Measurements from ENCODE around the gene CHI3L1.
A peak's percentile ranks its signal among the peaks of the same experiment; 100 is the strongest.

Gene CHI3L1

DNA sequence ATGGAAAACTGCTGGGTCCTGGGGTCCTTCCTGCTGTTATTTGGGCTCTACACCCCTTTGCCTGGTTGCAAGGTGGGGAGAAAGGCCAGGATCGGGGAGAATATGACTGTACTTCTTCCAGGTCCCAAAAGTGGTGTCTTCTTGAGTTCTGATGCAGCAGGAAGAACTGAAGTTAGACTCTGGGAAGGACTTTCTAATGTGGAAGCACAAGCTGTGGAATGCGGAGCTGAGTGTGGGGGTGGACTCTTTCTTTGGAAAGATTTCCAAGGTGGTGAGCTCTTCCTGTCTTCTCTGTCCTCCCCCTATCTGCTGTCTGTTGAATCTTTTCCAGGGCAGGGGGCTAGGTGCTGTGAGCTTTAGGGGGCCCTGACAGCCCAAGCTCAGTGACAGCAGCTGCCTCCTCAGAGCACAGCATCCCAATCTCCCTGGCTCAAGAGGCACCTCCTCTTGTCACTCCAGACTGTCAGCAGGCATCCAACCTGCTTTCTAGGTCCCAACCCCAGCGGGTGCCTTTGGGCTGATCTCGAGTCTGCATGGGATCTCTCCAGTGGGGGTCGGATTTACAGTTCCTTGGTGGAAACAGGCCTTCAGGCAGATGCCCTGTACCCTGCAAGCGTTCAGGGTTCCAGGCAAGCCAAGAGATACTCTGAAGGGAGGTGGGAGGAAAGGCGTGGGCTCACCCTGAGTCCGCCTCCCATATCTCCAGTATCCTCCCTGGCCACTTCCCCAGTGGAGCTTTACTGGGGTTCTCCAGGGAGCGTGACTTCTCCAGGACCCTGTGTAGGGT lies 35.8 kb downstream of the CHI3L1 start:
- peaks cover 47% of the 10 kb centered on the region for H3K27me3 ChIP-seq (ENCODE audit: low read depth, low read length)
- no peaks in the 10 kb centered on the region for H3K9me3 ChIP-seq (ENCODE audit: insufficient read depth, low read length)
- H3K4me2 ChIP-seq (ENCODE audit: low read length) = no peak overlapping the region
- H3K4me3 ChIP-seq (ENCODE audit: low read length) = no peak overlapping the region
- H4K20me1 ChIP-seq (ENCODE audit: insufficient read depth, low read length) = no peaks in the 10 kb centered on the region
- no peak overlapping the region for H3K9ac ChIP-seq (ENCODE audit: low read length)
- no peak overlapping the region for H2AFZ ChIP-seq (ENCODE audit: low read depth, low read length)
- H3K27ac ChIP-seq (ENCODE audit: low read length) = no peak overlapping the region
- H3K36me3 ChIP-seq (replicated peaks; ENCODE audit: low read depth, low read length) = no peaks in the 10 kb centered on the region
- TF ChIP-seq EZH2phosphoT487 (IDR thresholded peaks at IDR 0.05; ENCODE audit: low read depth) = no peak
- no peaks in the 10 kb centered on the region for H3K4me1 ChIP-seq (ENCODE audit: low read length)
- no peaks in the 10 kb centered on the region for H3K79me2 ChIP-seq (ENCODE audit: low read length)

DNA sequence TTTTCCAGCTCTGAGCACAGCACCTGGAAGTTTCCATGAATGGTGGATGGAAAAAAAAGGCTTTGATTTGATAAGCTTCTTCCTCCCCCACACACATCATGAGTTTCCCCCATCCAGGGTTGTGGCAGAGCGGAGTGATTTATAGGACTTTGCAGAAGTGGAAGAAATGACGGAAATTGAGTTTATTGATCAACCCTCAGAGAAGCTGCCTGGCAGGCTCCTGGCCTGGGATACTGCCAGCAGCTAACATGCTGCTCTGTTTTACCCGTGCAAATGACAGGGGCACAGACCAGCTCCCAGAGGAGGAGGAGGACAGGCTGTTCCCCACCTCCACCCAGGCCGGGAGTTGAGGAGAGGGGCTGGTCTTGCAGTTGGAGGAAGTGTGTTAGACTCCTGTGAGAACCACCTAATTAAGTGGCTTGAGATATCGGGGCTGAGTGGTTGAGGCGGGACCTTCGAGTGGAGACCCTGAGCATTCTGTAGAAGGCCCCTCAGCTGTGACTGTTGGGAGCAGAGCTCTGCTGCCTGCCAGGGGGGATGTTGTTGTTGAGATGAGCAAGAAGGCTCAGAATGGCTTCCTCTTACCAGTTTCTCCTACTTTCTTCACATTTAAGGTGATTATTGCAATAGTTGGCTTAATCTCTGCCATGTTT lies 37.2 kb downstream of the CHI3L1 start:
- no peak overlapping the region for H3K9ac ChIP-seq (ENCODE audit: low read length)
- no peak overlapping the region for H3K4me3 ChIP-seq (ENCODE audit: low read length)
- no peak overlapping the region for H3K27ac ChIP-seq (ENCODE audit: low read length)
- H2AFZ ChIP-seq (ENCODE audit: low read depth, low read length) = no peak overlapping the region
- H3K36me3 ChIP-seq (replicated peaks; ENCODE audit: low read depth, low read length) = no peaks in the 10 kb centered on the region
- H3K27me3 ChIP-seq (ENCODE audit: low read depth, low read length) = peaks cover 41% of the 10 kb centered on the region
- H3K4me2 ChIP-seq (ENCODE audit: low read length) = no peak overlapping the region
- no peaks in the 10 kb centered on the region for H4K20me1 ChIP-seq (ENCODE audit: insufficient read depth, low read length)
- H3K4me1 ChIP-seq (ENCODE audit: low read length) = no peaks in the 10 kb centered on the region
- TF ChIP-seq EZH2phosphoT487 (IDR thresholded peaks at IDR 0.05; ENCODE audit: low read depth) = no peak
- TF ChIP-seq, protein P1, sequence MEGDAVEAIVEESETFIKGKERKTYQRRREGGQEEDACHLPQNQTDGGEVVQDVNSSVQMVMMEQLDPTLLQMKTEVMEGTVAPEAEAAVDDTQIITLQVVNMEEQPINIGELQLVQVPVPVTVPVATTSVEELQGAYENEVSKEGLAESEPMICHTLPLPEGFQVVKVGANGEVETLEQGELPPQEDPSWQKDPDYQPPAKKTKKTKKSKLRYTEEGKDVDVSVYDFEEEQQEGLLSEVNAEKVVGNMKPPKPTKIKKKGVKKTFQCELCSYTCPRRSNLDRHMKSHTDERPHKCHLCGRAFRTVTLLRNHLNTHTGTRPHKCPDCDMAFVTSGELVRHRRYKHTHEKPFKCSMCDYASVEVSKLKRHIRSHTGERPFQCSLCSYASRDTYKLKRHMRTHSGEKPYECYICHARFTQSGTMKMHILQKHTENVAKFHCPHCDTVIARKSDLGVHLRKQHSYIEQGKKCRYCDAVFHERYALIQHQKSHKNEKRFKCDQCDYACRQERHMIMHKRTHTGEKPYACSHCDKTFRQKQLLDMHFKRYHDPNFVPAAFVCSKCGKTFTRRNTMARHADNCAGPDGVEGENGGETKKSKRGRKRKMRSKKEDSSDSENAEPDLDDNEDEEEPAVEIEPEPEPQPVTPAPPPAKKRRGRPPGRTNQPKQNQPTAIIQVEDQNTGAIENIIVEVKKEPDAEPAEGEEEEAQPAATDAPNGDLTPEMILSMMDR (IDR thresholded peaks at IDR 0.05; ENCODE audit: low read depth, low read length) = no peak
- H3K79me2 ChIP-seq (ENCODE audit: low read length) = no peaks in the 10 kb centered on the region
- no peaks in the 10 kb centered on the region for H3K9me3 ChIP-seq (ENCODE audit: insufficient read depth, low read length)

DNA sequence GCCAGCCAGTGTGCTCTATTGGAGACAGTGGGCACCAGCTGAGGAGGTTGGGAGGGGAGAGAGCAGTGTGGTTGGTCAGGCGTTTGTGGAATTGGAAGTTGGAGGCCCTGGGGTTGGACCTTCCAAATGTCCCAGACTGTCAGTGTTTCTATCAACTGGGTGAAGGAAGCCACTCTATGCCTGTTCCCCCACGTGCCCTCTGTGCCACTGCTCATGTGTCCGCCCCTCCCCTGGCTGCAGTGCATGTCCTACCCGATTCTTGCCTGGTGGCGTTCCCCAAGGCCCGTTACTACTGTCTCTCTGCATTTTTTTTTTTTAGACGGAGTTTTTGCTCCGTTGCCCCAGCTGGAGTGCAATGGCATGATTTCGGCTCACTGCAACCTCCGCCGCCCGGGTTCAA lies 37.9 kb downstream of the CHI3L1 start:
- peaks cover 34% of the 10 kb centered on the region for H3K27me3 ChIP-seq (ENCODE audit: low read depth, low read length)
- no peaks in the 10 kb centered on the region for H4K20me1 ChIP-seq (ENCODE audit: insufficient read depth, low read length)
- no peak overlapping the region for H3K4me2 ChIP-seq (ENCODE audit: low read length)
- no peak overlapping the region for H3K27ac ChIP-seq (ENCODE audit: low read length)
- H3K36me3 ChIP-seq (replicated peaks; ENCODE audit: low read depth, low read length) = no peaks in the 10 kb centered on the region
- no peak overlapping the region for H2AFZ ChIP-seq (ENCODE audit: low read depth, low read length)
- no peak overlapping the region for H3K9ac ChIP-seq (ENCODE audit: low read length)
- no peaks in the 10 kb centered on the region for H3K4me1 ChIP-seq (ENCODE audit: low read length)
- TF ChIP-seq, protein P1 (IDR thresholded peaks at IDR 0.05; ENCODE audit: low read depth, low read length) = no peak
- TF ChIP-seq EZH2phosphoT487 (IDR thresholded peaks at IDR 0.05; ENCODE audit: low read depth) = no peak
- H3K4me3 ChIP-seq (ENCODE audit: low read length) = no peak overlapping the region
- H3K79me2 ChIP-seq (ENCODE audit: low read length) = no peaks in the 10 kb centered on the region
- no peaks in the 10 kb centered on the region for H3K9me3 ChIP-seq (ENCODE audit: insufficient read depth, low read length)

DNA sequence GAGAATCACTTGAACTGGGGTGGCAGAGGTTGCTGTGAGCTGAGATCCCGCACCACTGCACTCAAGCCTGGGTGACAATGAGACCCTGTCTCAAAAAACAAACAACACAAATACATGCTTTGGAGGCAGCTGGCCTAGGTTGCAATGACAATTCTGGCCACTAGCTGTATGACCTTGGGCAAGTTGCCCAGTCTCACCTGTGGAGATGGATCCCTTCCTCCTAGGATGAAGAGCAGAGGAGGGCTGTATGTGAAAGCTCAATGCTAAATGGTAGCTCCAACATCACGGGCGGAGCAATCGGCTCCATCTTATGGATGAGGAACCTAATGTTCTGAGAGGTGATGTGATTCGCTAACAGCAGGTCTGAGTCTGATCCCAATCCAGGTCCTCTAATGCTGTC lies 38.4 kb downstream of the CHI3L1 start:
- Histone ChIP-seq H3K36me3 (replicated peaks; ENCODE audit: low read depth, low read length) (no peaks in the 10 kb centered on the region), H3K4me3 (ENCODE audit: low read length) (no peak overlapping the region), H3K79me2 (ENCODE audit: low read length) (no peaks in the 10 kb centered on the region), H4K20me1 (ENCODE audit: insufficient read depth, low read length) (no peaks in the 10 kb centered on the region), H3K9me3 (ENCODE audit: insufficient read depth, low read length) (no peaks in the 10 kb centered on the region), H3K9ac (ENCODE audit: low read length) (no peak overlapping the region), H3K27ac (ENCODE audit: low read length) (no peak overlapping the region), H3K4me2 (ENCODE audit: low read length) (no peak overlapping the region), H3K27me3 (ENCODE audit: low read depth, low read length) (peaks cover 29% of the 10 kb centered on the region), H2AFZ (ENCODE audit: low read depth, low read length) (no peak overlapping the region), H3K4me1 (ENCODE audit: low read length) (no peaks in the 10 kb centered on the region)
- TF ChIP-seq, protein P1 (IDR thresholded peaks at IDR 0.05; ENCODE audit: low read depth, low read length) = peak; percentile 27
- TF ChIP-seq EZH2phosphoT487 (IDR thresholded peaks at IDR 0.05; ENCODE audit: low read depth) = no peak

All from OCI-LY3 (cell line).